Sigmoid colon (tissue), 4 donors: ENCODE results near the gene NUDT9.

Experiments used
- POLR2A ChIP-seq, 2 donors: fragments of 450-650 bp; IDR thresholded peaks; one replicate each; pipeline ENCODE4 v1.6.1; 2016; ENCODE audit warnings: antibody characterized with exemption in 2 of 2, mild to moderate bottlenecking in 2 of 2, moderate library complexity in 2 of 2
- POLR2AphosphoS5 ChIP-seq, 4 donors: sonication (generic); formaldehyde crosslinking; IDR thresholded peaks; one replicate each; pipeline ENCODE4 v1.6.1; 2017; ENCODE audit warnings: antibody characterized with exemption in 4 of 4
- TF ChIP-seq, protein P1 (sequence below), 4 experiments: fragments of 450-650 bp in 3 of 4; fragments of 200-600 bp in 1 of 4; IDR thresholded peaks; one replicate each; pipeline ENCODE4 v1.5.1; 2016 to 2019; ENCODE audit warnings: antibody characterized with exemption in 4 of 4, mild to moderate bottlenecking in 3 of 4, moderate library complexity in 2 of 4

- TF ChIP-seq, protein P1, sequence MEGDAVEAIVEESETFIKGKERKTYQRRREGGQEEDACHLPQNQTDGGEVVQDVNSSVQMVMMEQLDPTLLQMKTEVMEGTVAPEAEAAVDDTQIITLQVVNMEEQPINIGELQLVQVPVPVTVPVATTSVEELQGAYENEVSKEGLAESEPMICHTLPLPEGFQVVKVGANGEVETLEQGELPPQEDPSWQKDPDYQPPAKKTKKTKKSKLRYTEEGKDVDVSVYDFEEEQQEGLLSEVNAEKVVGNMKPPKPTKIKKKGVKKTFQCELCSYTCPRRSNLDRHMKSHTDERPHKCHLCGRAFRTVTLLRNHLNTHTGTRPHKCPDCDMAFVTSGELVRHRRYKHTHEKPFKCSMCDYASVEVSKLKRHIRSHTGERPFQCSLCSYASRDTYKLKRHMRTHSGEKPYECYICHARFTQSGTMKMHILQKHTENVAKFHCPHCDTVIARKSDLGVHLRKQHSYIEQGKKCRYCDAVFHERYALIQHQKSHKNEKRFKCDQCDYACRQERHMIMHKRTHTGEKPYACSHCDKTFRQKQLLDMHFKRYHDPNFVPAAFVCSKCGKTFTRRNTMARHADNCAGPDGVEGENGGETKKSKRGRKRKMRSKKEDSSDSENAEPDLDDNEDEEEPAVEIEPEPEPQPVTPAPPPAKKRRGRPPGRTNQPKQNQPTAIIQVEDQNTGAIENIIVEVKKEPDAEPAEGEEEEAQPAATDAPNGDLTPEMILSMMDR (IDR thresholded peaks at IDR 0.05) = no peak
- TF ChIP-seq POLR2A (IDR thresholded peaks at IDR 0.05) (no peak), POLR2AphosphoS5 (IDR thresholded peaks at IDR 0.05) (no peak)
Observed at GRCh38 chr4:87444741-87445140, 22.4 kb downstream of the NUDT9 start.
